PFSK-1 (cell line): Measurements from ENCODE around the gene LRRC46.

Experiments used
- POLR2AphosphoS5 ChIP-seq: IDR thresholded peaks from 2 replicates; pipeline ENCODE4 v1.6.1; 2012; ENCODE audit warnings: low read depth, mild to moderate bottlenecking, control low read depth, low read length, moderate library complexity
- TAF1 ChIP-seq: IDR thresholded peaks from 2 replicates; pipeline ENCODE4 v1.6.1; 2012; ENCODE audit warnings: low read length, control low read depth, borderline replicate concordance; ENCODE audit not compliant: insufficient read depth
- TF ChIP-seq, protein P1 (sequence below), 2 experiments: IDR thresholded peaks; 2 replicates each; pipeline versions ENCODE4 v1.6.1 to v1.8.0; 2011 to 2012; ENCODE audit warnings: low read depth in 2 of 2, low read length in 2 of 2, control low read depth in 1 of 2, inconsistent platforms in 1 of 2, mild to moderate bottlenecking in 1 of 2, moderate library complexity in 1 of 2; ENCODE audit not compliant: insufficient read depth in 1 of 2

DNA sequence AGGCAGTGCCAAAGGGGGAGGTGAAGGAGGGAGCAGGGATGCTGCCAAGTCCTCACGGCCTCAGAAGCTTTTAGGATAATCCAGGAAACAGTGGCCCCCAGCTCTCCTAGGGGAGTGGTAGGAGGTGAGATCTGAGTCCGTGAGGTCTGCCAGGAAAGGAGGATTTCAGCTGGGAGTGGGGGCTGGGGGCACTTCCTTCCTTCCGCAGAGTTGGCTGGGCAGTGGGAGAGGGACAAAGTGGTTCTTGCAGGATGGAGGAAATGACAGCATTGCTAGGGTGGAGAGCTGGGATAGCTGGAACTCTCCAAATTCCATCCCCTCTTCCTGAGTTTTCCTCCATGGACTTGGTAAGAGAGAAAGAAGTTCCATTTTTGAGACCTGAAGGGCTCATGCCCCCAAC lies 24.3 kb downstream of the LRRC46 start:
- TF ChIP-seq TAF1 (no peak), POLR2AphosphoS5 (0 out of 2 replicates have a peak, but pooled peaks have one; percentile 28)
- TF ChIP-seq, protein P1, sequence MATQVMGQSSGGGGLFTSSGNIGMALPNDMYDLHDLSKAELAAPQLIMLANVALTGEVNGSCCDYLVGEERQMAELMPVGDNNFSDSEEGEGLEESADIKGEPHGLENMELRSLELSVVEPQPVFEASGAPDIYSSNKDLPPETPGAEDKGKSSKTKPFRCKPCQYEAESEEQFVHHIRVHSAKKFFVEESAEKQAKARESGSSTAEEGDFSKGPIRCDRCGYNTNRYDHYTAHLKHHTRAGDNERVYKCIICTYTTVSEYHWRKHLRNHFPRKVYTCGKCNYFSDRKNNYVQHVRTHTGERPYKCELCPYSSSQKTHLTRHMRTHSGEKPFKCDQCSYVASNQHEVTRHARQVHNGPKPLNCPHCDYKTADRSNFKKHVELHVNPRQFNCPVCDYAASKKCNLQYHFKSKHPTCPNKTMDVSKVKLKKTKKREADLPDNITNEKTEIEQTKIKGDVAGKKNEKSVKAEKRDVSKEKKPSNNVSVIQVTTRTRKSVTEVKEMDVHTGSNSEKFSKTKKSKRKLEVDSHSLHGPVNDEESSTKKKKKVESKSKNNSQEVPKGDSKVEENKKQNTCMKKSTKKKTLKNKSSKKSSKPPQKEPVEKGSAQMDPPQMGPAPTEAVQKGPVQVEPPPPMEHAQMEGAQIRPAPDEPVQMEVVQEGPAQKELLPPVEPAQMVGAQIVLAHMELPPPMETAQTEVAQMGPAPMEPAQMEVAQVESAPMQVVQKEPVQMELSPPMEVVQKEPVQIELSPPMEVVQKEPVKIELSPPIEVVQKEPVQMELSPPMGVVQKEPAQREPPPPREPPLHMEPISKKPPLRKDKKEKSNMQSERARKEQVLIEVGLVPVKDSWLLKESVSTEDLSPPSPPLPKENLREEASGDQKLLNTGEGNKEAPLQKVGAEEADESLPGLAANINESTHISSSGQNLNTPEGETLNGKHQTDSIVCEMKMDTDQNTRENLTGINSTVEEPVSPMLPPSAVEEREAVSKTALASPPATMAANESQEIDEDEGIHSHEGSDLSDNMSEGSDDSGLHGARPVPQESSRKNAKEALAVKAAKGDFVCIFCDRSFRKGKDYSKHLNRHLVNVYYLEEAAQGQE (IDR thresholded peaks at IDR 0.05; ENCODE audit: insufficient read depth in 1 of 2, low read depth in 2 of 2, low read length in 2 of 2): peak; percentile 54 to 60; a peak in 2 of 4 replicates
